Upper lobe of left lung (tissue), 6 donors: ENCODE data around the gene DAZAP1. TPM values are rescaled to one million over a fixed set of nuclear protein-coding genes. Genes with fewer than 3 reads are reported as not detected.
A peak's percentile ranks its signal among the peaks of the same experiment; 100 is the strongest.

Experiments
- ATAC-seq, 2 donors: fragments of 200-7000 bp; cut with Tn5 transposase; one replicate each; pipeline ENCODE4 v1.9.1; 2022; ENCODE audit warnings: mild to moderate bottlenecking in 2 of 2, moderate library complexity in 2 of 2; ENCODE audit not compliant: low FRiP score in 2 of 2
- DNase-seq, 2 donors: peaks; one replicate each; pipeline ENCODE4 v3.0.0-alpha.2; 2019 to 2020
- H3K27ac ChIP-seq, 4 donors: fragments of 200-600 bp; sonication (generic); one replicate each; pipeline ENCODE4 v1.5.1; 2016 to 2019
- H3K27me3 ChIP-seq, 4 donors: fragments of 200-600 bp; sonication (generic); one replicate each; pipeline ENCODE4 v1.5.1; 2017 to 2019
- H3K36me3 ChIP-seq, 4 donors: fragments of 200-600 bp; sonication (generic); one replicate each; pipeline ENCODE4 v1.5.1; 2016 to 2019
- H3K4me1 ChIP-seq, 4 donors: fragments of 200-600 bp; sonication (generic); one replicate each; pipeline ENCODE4 v1.5.1; 2018 to 2019
- H3K4me3 ChIP-seq, 4 donors: fragments of 200-600 bp; sonication (generic); one replicate each; pipeline ENCODE4 v1.5.1; 2017 to 2019; ENCODE audit warnings: mild to moderate bottlenecking in 2 of 4, moderate library complexity in 1 of 4
- H3K9me3 ChIP-seq, 4 donors: fragments of 200-600 bp; sonication (generic); one replicate each; pipeline ENCODE4 v1.5.1; 2018 to 2019
- EP300 ChIP-seq, 4 donors: sonication (generic); formaldehyde crosslinking; IDR thresholded peaks; one replicate each; pipeline ENCODE4 v1.5.1; 2017; ENCODE audit warnings: antibody characterized with exemption in 4 of 4, control low read depth in 2 of 4
- POLR2A ChIP-seq, 4 donors: fragments of 450-650 bp; IDR thresholded peaks; one replicate each; pipeline ENCODE4 v1.5.1; 2016 to 2017; ENCODE audit warnings: antibody characterized with exemption in 4 of 4, mild to moderate bottlenecking in 2 of 4
- POLR2AphosphoS5 ChIP-seq, 2 donors: sonication (generic); formaldehyde crosslinking; IDR thresholded peaks; one replicate each; pipeline ENCODE4 v1.5.1; 2017; ENCODE audit warnings: antibody characterized with exemption in 2 of 2
- WGBS, 2 donors: methylation state at CpG; one replicate each; pipeline ENCODE4 v1.1.5; 2017 to 2018; 5-methylcytosine and 5-hydroxymethylcytosine counted together
- total RNA-seq, 6 donors: library from RNA; depleted of rRNA in 4 of 6; stranded (reverse); fragments of >200 nt in 4 of 6; gene quantifications; one replicate each; pipeline versions ENCODE4 v1.1.0 to v1.2.1, GENCODE V29; 2016 to 2021
- TF ChIP-seq, protein P1 (sequence below), 6 experiments: fragments of 450-650 bp in 4 of 6; fragments of 200-600 bp in 2 of 6; sonication (generic) in 2 of 6; IDR thresholded peaks; one replicate each; pipeline ENCODE4 v1.5.1; 2016 to 2019; ENCODE audit warnings: antibody characterized with exemption in 6 of 6
- donor health status: DM: no; HTN: no; CAD: no; lungs with moderate emphysema.
- donor health status: DM: no; HTN: yes; CAD: no; lungs with severe emphysema.

DAZAP1 gene
- total RNA-seq, 6 donors from 2014 or later, result 38.9 to 107 (median 78.7) TPM

DNA sequence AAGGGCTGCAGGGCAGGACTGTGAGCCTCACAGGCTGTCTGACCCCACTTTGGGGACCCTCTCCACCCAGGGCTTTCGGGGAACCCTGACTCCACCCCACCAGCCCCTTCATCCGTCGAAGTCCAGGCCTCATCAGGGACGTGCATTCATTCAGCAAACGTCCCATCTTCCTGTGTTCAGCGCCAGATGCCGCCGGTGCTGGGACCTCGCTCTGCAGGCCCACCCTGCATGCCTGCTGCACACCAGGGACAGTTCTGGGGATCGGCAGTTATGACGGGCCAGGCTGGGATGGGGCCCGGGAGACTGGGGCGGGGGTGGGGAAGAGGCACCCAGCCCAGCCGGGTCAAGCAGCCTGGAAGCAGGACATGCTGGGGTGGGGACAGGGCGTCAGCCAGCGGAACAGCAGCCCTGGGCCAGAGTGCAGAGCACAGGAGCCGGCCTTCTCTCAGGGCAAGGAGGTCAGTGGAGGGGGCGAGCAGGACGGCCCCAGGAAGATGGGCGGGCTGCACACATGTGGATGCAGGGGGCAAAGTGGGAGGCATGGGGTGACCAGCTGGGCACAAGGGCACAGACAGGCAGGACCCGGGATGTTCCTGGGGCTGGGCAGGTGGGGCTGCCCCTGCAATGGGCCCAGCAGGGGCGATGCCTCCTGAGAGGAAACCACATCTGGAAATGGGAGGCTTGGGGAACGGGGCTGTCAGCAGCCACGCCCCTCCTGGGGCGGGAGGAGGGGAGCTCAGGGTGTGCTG, 11.2 kb upstream of the DAZAP1 start:
- 54 to 55% methylated on average over 19 to 24 of the region's 25 CpGs for WGBS, 2 donors
- Histone ChIP-seq H3K36me3 (peaks cover 5 to 42% (median 32%) of the 10 kb centered on the region in 4 donors), H3K4me3 (no peak overlapping the region), H3K9me3 (no peaks in the 10 kb centered on the region), H3K27ac (no peak overlapping the region), H3K27me3 (peaks cover 0 to 11% (median 4%) of the 10 kb centered on the region in 4 donors), H3K4me1 (peaks cover 10 to 25% (median 15%) of the 10 kb centered on the region in 4 donors)
- ATAC-seq, result peak in 1 of 2 donors; percentile 10
- no peak for DNase-seq
- TF ChIP-seq POLR2A (IDR thresholded peaks at IDR 0.05) (no peak), EP300 (IDR thresholded peaks at IDR 0.05) (no peak), POLR2AphosphoS5 (IDR thresholded peaks at IDR 0.05) (no peak)
- TF ChIP-seq, protein P1, sequence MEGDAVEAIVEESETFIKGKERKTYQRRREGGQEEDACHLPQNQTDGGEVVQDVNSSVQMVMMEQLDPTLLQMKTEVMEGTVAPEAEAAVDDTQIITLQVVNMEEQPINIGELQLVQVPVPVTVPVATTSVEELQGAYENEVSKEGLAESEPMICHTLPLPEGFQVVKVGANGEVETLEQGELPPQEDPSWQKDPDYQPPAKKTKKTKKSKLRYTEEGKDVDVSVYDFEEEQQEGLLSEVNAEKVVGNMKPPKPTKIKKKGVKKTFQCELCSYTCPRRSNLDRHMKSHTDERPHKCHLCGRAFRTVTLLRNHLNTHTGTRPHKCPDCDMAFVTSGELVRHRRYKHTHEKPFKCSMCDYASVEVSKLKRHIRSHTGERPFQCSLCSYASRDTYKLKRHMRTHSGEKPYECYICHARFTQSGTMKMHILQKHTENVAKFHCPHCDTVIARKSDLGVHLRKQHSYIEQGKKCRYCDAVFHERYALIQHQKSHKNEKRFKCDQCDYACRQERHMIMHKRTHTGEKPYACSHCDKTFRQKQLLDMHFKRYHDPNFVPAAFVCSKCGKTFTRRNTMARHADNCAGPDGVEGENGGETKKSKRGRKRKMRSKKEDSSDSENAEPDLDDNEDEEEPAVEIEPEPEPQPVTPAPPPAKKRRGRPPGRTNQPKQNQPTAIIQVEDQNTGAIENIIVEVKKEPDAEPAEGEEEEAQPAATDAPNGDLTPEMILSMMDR (IDR thresholded peaks at IDR 0.05), result no peak

DNA sequence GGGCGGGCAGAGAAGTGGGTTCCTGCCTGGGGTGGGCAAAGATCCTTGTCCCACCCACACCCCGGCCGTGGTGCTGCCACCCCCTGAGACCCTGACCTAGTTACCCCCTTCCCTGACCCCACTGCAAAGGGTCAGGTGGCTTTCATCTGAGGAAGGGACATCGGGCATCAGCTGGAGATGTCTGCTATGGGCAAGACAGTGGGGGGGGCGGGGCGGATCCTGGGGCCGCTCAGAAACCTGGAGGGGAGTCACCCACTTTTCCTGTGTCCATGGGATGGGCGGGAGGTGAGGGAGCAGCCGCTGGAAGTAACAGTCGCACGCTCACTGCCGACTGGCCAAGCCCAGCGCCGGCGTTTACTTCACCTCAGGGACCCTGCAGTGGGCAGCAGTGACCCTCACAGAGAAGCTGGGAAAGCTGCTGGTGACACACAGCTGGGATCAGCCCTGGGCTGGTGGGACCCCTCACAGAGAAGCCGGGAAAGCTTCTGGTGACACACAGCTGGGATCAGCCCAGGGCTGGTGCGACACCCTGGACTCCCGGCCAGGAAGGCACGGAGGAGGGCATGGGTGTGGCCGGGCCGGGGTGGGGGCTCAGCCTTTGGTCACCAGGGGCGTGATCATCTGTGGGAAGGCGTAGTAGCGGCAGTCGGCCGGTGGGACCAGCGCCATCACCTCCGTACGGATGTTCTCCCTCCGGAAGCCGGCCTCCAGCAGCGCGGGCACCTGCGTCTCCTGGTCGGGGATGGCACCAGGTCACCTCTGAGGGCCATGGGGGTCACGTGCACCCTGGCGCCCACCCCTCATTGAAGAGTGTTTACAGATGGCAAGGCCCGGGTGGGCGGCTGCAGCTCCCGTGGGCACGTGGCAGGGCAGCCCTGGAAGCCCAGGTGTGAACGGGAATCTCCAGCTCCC, 10.4 kb upstream of the DAZAP1 start:
- H3K4me3 ChIP-seq, result no peak overlapping the region
- H3K9me3 ChIP-seq, result no peaks in the 10 kb centered on the region
- peak in 1 of 2 donors; percentile 81 for DNase-seq
- peaks cover 0 to 16% (median 5%) of the 10 kb centered on the region in 4 donors for H3K27me3 ChIP-seq
- H3K27ac ChIP-seq, result no peak overlapping the region
- 73 to 74% methylated on average over 26 to 34 of the region's 42 CpGs for WGBS, 2 donors
- TF ChIP-seq, protein P1 (IDR thresholded peaks at IDR 0.05), result no peak
- no peak for TF ChIP-seq EP300 (IDR thresholded peaks at IDR 0.05)
- TF ChIP-seq POLR2AphosphoS5 (IDR thresholded peaks at IDR 0.05), result no peak
- no peak for TF ChIP-seq POLR2A (IDR thresholded peaks at IDR 0.05)
- peaks cover 11 to 33% (median 22%) of the 10 kb centered on the region in 4 donors for H3K4me1 ChIP-seq
- ATAC-seq, result no peak
- peaks cover 3 to 33% (median 27%) of the 10 kb centered on the region in 4 donors for H3K36me3 ChIP-seq

DNA sequence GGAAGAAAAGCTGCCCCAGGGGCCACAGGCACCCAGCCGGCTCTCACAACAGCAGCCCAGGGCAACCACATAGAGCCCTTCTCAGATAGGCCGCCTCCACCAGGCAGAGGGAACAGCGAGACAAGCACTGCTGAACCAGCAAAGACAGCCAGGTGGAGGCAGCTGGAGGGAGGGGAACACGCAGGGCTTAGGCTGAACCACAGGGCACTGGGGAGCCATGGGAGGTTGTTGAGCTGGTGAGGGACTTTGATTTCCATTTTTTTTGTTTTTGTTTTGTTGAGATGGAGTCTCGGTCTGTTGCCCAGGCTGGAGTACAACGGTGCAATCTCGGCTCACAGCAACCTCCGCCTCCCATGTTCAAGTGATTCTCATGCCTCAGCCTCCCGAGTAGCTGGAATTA, 9.5 kb upstream of the DAZAP1 start:
- Histone ChIP-seq H3K4me1 (peaks cover 15 to 42% (median 26%) of the 10 kb centered on the region in 4 donors), H3K4me3 (no peak overlapping the region), H3K36me3 (peaks cover 0 to 25% (median 19%) of the 10 kb centered on the region in 4 donors), H3K27ac (no peak overlapping the region), H3K9me3 (no peaks in the 10 kb centered on the region), H3K27me3 (peaks cover 0 to 16% (median 6%) of the 10 kb centered on the region in 4 donors)
- WGBS, 2 donors, result 87 to 96% methylated on average over 9 of the region's 9 CpGs
- DNase-seq (no peak), ATAC-seq (no peak)
- TF ChIP-seq, protein P1 (IDR thresholded peaks at IDR 0.05), result no peak
- no peak for TF ChIP-seq POLR2AphosphoS5 (IDR thresholded peaks at IDR 0.05)
- no peak for TF ChIP-seq EP300 (IDR thresholded peaks at IDR 0.05)
- TF ChIP-seq POLR2A (IDR thresholded peaks at IDR 0.05), result no peak

DNA sequence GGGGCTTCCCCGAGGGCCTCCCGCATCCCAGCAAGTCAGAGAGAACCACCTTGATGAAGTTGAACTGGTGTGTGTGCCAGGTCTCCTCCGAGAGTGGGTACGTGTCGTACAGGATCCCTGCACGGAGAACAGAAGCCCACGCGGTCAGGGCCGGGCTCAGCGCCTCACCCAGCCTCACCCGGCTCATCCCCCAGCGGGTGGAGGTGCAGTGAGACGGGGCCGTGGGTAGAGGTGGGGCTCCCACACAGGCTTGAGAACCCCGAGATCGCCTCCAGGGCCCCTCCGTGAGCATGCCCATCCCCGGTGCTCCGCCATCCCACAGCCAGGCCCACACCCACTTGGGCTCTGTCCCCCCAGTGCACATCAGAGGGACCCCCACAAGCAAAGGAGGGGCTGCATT, 8.3 kb upstream of the DAZAP1 start:
- H3K36me3 ChIP-seq, result peaks cover 0 to 13% (median 7%) of the 10 kb centered on the region in 4 donors
- ATAC-seq (no peak), DNase-seq (peak in 1 of 2 donors; percentile 77)
- no peaks in the 10 kb centered on the region for H3K9me3 ChIP-seq
- no peak for TF ChIP-seq POLR2A (IDR thresholded peaks at IDR 0.05)
- TF ChIP-seq POLR2AphosphoS5 (IDR thresholded peaks at IDR 0.05), result no peak
- TF ChIP-seq, protein P1 (IDR thresholded peaks at IDR 0.05), result no peak
- TF ChIP-seq EP300 (IDR thresholded peaks at IDR 0.05), result no peak
- 88 to 92% methylated on average over 12 to 19 of the region's 19 CpGs for WGBS, 2 donors
- no peak overlapping the region for H3K4me3 ChIP-seq
- peaks cover 15 to 43% (median 26%) of the 10 kb centered on the region in 4 donors for H3K4me1 ChIP-seq
- H3K27me3 ChIP-seq, result peaks cover 0 to 16% (median 6%) of the 10 kb centered on the region in 4 donors
- no peak overlapping the region for H3K27ac ChIP-seq
